Esophagus muscularis mucosa (tissue), 4 donors: ENCODE results near the gene SERTAD2. TPM values are rescaled to one million over a fixed set of nuclear protein-coding genes. Genes with fewer than 3 reads are reported as not detected.

Source experiments
- DNase-seq: peaks from one replicate; pipeline ENCODE4 v3.0.0-alpha.2; 2017; ENCODE audit errors: extremely low spot score
- H3K27ac ChIP-seq, 4 donors: fragments of 200-600 bp; sonication (generic); replicated peaks in 1 of 4; 1 replicate in 3 of 4; 2 replicates in 1 of 4; pipeline ENCODE4 v1.5.1; 2016 to 2019; ENCODE audit warnings: mild to moderate bottlenecking in 1 of 4
- H3K27me3 ChIP-seq, 4 donors: fragments of 200-600 bp; sonication (generic); one replicate each; pipeline versions ENCODE4 v1.5.1 to v1.6.0; 2016 to 2019
- H3K36me3 ChIP-seq, 4 donors: fragments of 200-600 bp; sonication (generic); one replicate each; pipeline ENCODE4 v1.5.1; 2016 to 2019
- H3K4me1 ChIP-seq, 4 donors: fragments of 200-600 bp; sonication (generic); one replicate each; pipeline ENCODE4 v1.5.1; 2016 to 2019
- H3K4me3 ChIP-seq, 4 donors: fragments of 200-600 bp; sonication (generic); 1 replicate in 2 of 4; 2 replicates in 2 of 4; pipeline ENCODE4 v1.5.1; 2016 to 2019; ENCODE audit warnings: mild to moderate bottlenecking in 4 of 4, moderate library complexity in 1 of 4
- H3K9me3 ChIP-seq, 4 donors: fragments of 200-600 bp; sonication (generic); 1 replicate in 3 of 4; 2 replicates in 1 of 4; pipeline ENCODE4 v1.5.1; 2016 to 2019
- EP300 ChIP-seq: sonication (generic); formaldehyde crosslinking; IDR thresholded peaks from one replicate; pipeline ENCODE4 v1.6.1; 2017; ENCODE audit warnings: antibody characterized with exemption
- POLR2A ChIP-seq: fragments of 450-650 bp; IDR thresholded peaks from one replicate; pipeline ENCODE4 v1.6.1; 2017; ENCODE audit warnings: antibody characterized with exemption, moderate library complexity, mild to moderate bottlenecking, low read depth
- POLR2AphosphoS5 ChIP-seq, 2 donors: sonication (generic); formaldehyde crosslinking; IDR thresholded peaks; one replicate each; pipeline ENCODE4 v1.6.1; 2017; ENCODE audit warnings: antibody characterized with exemption in 2 of 2
- WGBS: methylation state at CpG from one replicate; pipeline ENCODE4 v1.1.5; 2018; 5-methylcytosine and 5-hydroxymethylcytosine counted together
- intact Hi-C: fragments of 100-400 bp; cut with DNase I; formaldehyde crosslinking; loops from one replicate; pipeline ENCODE4 v1.15.1; 2023
- total RNA-seq, 4 donors: library from RNA; depleted of rRNA; stranded (reverse); fragments of >200 nt; gene quantifications; one replicate each; pipeline versions ENCODE4 v1.1.0 to v1.2.1, GENCODE V29; 2016
- TF ChIP-seq, protein P1 (sequence below), 3 experiments: fragments of 200-600 bp in 2 of 3; fragments of 450-650 bp in 1 of 3; sonication (generic) in 2 of 3; IDR thresholded peaks; one replicate each; pipeline ENCODE4 v1.5.1; 2017 to 2019; ENCODE audit warnings: antibody characterized with exemption in 3 of 3, mild to moderate bottlenecking in 2 of 3, moderate library complexity in 1 of 3

SERTAD2 gene
- total RNA-seq, 4 donors from 2014 or later, result 12.1 to 18.1 (median 14.3) TPM

DNA sequence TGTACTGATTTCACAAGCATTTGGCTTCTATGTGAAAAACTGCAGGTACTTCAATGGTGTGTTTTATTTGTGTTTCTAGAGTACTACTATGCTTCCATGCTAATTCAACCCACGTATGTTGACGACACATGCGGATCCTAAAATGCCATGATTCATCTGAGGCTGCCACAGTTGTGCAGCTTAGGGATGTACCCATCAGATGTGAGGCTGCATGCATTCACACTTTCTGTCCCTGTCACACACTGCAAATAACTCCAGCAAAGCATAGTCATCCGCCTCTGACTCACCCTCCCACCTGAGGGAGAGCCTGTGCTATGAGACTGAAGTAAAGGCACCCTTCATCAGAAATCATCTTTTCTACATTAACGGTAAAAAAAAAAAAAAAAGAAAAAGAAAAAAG lies 22.1 kb upstream of the SERTAD2 start:
- 89% methylated on average over 5 of the region's 5 CpGs for WGBS
- no peaks in the 10 kb centered on the region for H3K9me3 ChIP-seq
- DNase-seq, result no peak
- intact Hi-C loops, result no loop called here
- H3K4me3 ChIP-seq, result no peak overlapping the region
- TF ChIP-seq POLR2A, result no peak
- TF ChIP-seq, protein P1, sequence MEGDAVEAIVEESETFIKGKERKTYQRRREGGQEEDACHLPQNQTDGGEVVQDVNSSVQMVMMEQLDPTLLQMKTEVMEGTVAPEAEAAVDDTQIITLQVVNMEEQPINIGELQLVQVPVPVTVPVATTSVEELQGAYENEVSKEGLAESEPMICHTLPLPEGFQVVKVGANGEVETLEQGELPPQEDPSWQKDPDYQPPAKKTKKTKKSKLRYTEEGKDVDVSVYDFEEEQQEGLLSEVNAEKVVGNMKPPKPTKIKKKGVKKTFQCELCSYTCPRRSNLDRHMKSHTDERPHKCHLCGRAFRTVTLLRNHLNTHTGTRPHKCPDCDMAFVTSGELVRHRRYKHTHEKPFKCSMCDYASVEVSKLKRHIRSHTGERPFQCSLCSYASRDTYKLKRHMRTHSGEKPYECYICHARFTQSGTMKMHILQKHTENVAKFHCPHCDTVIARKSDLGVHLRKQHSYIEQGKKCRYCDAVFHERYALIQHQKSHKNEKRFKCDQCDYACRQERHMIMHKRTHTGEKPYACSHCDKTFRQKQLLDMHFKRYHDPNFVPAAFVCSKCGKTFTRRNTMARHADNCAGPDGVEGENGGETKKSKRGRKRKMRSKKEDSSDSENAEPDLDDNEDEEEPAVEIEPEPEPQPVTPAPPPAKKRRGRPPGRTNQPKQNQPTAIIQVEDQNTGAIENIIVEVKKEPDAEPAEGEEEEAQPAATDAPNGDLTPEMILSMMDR (IDR thresholded peaks at IDR 0.05), result no peak
- no peak for TF ChIP-seq EP300
- TF ChIP-seq POLR2AphosphoS5 (IDR thresholded peaks at IDR 0.05), result no peak
- H3K27me3 ChIP-seq, result no peaks in the 10 kb centered on the region
- no peak overlapping the region for H3K27ac ChIP-seq
- no peaks in the 10 kb centered on the region for H3K36me3 ChIP-seq
- peaks cover 0 to 11% (median 4%) of the 10 kb centered on the region in 4 donors for H3K4me1 ChIP-seq

DNA sequence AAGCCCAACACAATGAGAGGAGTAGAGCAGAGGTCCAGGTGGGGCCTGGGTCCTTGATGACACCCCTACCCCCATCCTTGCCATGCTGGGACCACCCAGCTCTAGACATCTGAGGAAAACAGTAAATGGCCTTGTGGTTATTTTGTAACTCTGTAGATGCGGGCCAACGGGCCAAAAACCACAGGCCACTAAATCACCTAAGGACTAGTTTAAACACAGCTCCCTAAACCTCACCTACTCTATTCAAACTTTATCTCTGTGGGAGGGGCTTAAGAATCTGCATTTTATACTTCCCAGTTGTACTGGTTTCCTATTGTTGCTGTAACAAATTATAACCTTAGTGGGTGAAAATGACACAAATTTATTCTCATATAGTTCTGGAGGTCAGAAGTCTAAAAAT lies 19.0 kb upstream of the SERTAD2 start:
- intact Hi-C loops, result no loop called here
- no CpG with 5 or more reads among the region's 2 CpGs for WGBS
- no peak for DNase-seq

DNA sequence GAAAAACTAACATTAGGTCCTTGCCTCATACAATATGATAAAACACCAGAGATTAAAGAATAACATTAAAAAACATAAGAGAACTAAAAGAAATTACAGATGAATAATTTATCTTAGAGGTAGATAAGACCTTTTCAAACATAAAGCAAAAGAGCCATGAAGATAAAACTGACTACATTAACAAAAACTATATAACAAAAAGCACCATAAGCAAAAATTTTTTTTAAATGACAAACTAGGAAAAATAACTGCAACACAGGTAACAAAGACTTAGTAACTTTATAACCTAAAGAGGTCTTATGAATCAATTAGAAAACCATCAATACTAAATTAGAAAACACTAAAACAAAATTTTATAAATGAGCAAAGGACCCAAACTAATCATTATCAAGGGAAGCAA lies 16.3 kb upstream of the SERTAD2 start:
- H3K27ac ChIP-seq, result no peak overlapping the region
- peaks cover 0 to 6% (median 0%) of the 10 kb centered on the region in 4 donors for H3K4me1 ChIP-seq
- DNase-seq, result no peak
- no peak overlapping the region for H3K4me3 ChIP-seq
- no peaks in the 10 kb centered on the region for H3K9me3 ChIP-seq
- H3K27me3 ChIP-seq, result no peaks in the 10 kb centered on the region
- H3K36me3 ChIP-seq, result no peaks in the 10 kb centered on the region
- intact Hi-C loops, result no loop called here
- TF ChIP-seq, protein P1 (IDR thresholded peaks at IDR 0.05), result no peak
- TF ChIP-seq EP300 (no peak), POLR2A (no peak), POLR2AphosphoS5 (IDR thresholded peaks at IDR 0.05) (no peak)

More for the DNA sequence above, 19.0 kb upstream of the SERTAD2 start:
- no peaks in the 10 kb centered on the region for H3K9me3 ChIP-seq
- H3K4me1 ChIP-seq, result no peaks in the 10 kb centered on the region
- no peak overlapping the region for H3K4me3 ChIP-seq
- TF ChIP-seq, protein P1 (IDR thresholded peaks at IDR 0.05), result no peak
- TF ChIP-seq POLR2AphosphoS5 (IDR thresholded peaks at IDR 0.05), result no peak
- TF ChIP-seq EP300, result no peak
- TF ChIP-seq POLR2A, result no peak
- no peak overlapping the region for H3K27ac ChIP-seq
- H3K27me3 ChIP-seq, result no peaks in the 10 kb centered on the region
- H3K36me3 ChIP-seq, result no peaks in the 10 kb centered on the region

DNA sequence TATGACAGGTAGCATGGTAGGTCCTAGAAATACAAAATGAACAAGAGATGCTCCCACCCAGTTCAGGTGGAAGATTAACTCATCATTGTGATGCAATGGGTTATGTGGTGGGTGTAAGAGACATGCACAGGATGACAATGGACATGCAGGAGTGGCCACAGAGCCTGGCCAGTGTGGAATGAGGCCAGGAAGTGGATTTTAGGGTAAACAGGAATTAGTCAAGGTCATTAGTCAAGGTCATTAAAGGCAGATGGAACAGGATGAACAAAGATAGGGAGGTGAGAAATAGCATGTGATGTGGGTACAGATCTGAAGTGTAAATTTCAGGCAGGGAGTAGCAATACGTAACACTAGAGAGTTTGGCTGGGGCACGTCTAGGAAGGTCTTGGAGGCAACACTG lies 15.6 kb upstream of the SERTAD2 start:
- WGBS, result 88% methylated on average over 2 of the region's 2 CpGs
- H3K36me3 ChIP-seq, result no peaks in the 10 kb centered on the region
- H3K9me3 ChIP-seq, result no peaks in the 10 kb centered on the region
- TF ChIP-seq EP300 (no peak), POLR2A (no peak), POLR2AphosphoS5 (IDR thresholded peaks at IDR 0.05) (no peak)
- TF ChIP-seq, protein P1 (IDR thresholded peaks at IDR 0.05), result no peak
- no peaks in the 10 kb centered on the region for H3K27me3 ChIP-seq
- H3K4me3 ChIP-seq, result no peak overlapping the region
- no peak overlapping the region for H3K27ac ChIP-seq
- H3K4me1 ChIP-seq, result peaks cover 0 to 6% (median 0%) of the 10 kb centered on the region in 4 donors
- no peak for DNase-seq
- intact Hi-C loops, result no loop called here

DNA sequence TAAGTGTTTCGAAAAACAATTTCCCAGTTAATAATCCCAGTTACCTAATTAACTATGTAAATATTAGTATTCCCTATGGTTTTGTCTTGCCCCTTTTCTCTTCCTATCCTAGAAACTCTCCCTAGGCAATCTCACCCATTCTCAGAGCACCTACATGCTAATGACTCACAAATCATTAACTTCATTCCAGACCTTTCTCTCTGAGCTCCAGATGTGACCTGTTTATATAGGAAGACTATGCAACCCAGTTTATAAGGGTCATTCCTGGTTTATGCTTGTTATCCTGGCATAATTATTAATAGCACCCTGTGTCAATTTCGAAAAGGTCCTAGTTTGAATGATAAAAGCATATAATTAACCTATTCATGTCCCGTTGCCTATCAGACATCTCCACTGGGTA lies 14.8 kb upstream of the SERTAD2 start:
- TF ChIP-seq EP300 (no peak), POLR2AphosphoS5 (IDR thresholded peaks at IDR 0.05) (no peak), POLR2A (no peak)
- TF ChIP-seq, protein P1 (IDR thresholded peaks at IDR 0.05), result no peak
- intact Hi-C loops, result no loop called here

More for the DNA sequence above, 14.8 kb upstream of the SERTAD2 start:
- Histone ChIP-seq H3K27ac (no peak overlapping the region), H3K27me3 (no peaks in the 10 kb centered on the region), H3K4me3 (no peak overlapping the region), H3K9me3 (no peaks in the 10 kb centered on the region), H3K4me1 (peaks cover 0 to 6% (median 0%) of the 10 kb centered on the region in 4 donors), H3K36me3 (no peaks in the 10 kb centered on the region)
- no peak for DNase-seq
- WGBS, result 95% methylated on average over 3 of the region's 3 CpGs
